Stimulated activated CD4-positive, alpha-beta T cell treated with anti-CD3 and anti-CD28 coated beads, Interleukin-15, amount 100 ng/mL, for 1 hour (primary cell): Measurements from ENCODE around the gene ZNF101.
"Not testable (repeated sequence)": the region's sequence is repeated elsewhere in the genome, so short reads cannot be mapped to it uniquely, and the experiment has no call there.

Experiments
- DNase-seq, 2 donors: peaks; one replicate each; pipeline ENCODE4 v3.0.0-alpha.2; 2020; ENCODE audit warnings: low read depth in 1 of 2, low spot score in 1 of 2

Gene ZNF101

GRCh38 chr19:19659646-19660245 lies 8.9 kb upstream of the ZNF101 start:
- DNase-seq = no peak

GRCh38 chr19:19661141-19661674 lies 7.4 kb upstream of the ZNF101 start:
- DNase-seq = no peak

GRCh38 chr19:19661675-19662251 lies 6.9 kb upstream of the ZNF101 start:
- no peak for DNase-seq

- no peak for DNase-seq
Observed at GRCh38 chr19:19662344-19662743, 6.3 kb upstream of the ZNF101 start.

- DNase-seq = no peak
Observed at GRCh38 chr19:19662871-19663255, 5.8 kb upstream of the ZNF101 start.

- DNase-seq = peak; percentile 82 to 90
Observed at GRCh38 chr19:19663256-19664120, 5.2 kb upstream of the ZNF101 start, which contains the start of gene ATP13A1. Gene ATP13A1 (minus strand): TSS chr19:19663676. CDS start chr19:19663666, 10 bp downstream.

GRCh38 chr19:19665420-19665948 lies 3.2 kb upstream of the ZNF101 start:
- DNase-seq = not testable (repeated sequence)

GRCh38 chr19:19670070-19670551 lies 1.5 kb downstream of the ZNF101 start:
- DNase-seq = no peak

- no peak for DNase-seq
Observed at GRCh38 chr19:19672816-19673215, 4.2 kb downstream of the ZNF101 start.

GRCh38 chr19:19674315-19674714 lies 5.7 kb downstream of the ZNF101 start:
- no peak for DNase-seq

- DNase-seq = no peak
Observed at GRCh38 chr19:19677579-19677978, 8.9 kb downstream of the ZNF101 start.

GRCh38 chr19:19679176-19680073 lies 10.8 kb downstream of the ZNF101 start:
- no peak for DNase-seq

- DNase-seq = not testable (repeated sequence)
Observed at GRCh38 chr19:19686119-19686518, 17.5 kb downstream of the ZNF101 start.

GRCh38 chr19:19686580-19686979 lies 17.9 kb downstream of the ZNF101 start:
- DNase-seq = no peak

- no peak for DNase-seq
Observed at GRCh38 chr19:19687090-19687489, 18.5 kb downstream of the ZNF101 start.

GRCh38 chr19:19689023-19689422 lies 20.4 kb downstream of the ZNF101 start:
- not testable (repeated sequence) for DNase-seq

- no peak for DNase-seq
Observed at GRCh38 chr19:19691683-19692082, 23.0 kb downstream of the ZNF101 start.

- DNase-seq = no peak
Observed at GRCh38 chr19:19696386-19696785, 27.7 kb downstream of the ZNF101 start.

GRCh38 chr19:19697589-19697988 lies 28.9 kb downstream of the ZNF101 start:
- DNase-seq = no peak

- DNase-seq = not testable (repeated sequence)
Observed at GRCh38 chr19:19700493-19700892, 31.9 kb downstream of the ZNF101 start.
